Measurements from ENCODE around the gene IL12B. TPM values are rescaled to one million over a fixed set of nuclear protein-coding genes. Genes with fewer than 3 reads are reported as not detected.

IL12B gene
- total RNA-seq (2022; extraction: Qiagen RNA extraction): 0.03 to 0.11 TPM (median 0.07 TPM) in 5 replicates

DNA sequence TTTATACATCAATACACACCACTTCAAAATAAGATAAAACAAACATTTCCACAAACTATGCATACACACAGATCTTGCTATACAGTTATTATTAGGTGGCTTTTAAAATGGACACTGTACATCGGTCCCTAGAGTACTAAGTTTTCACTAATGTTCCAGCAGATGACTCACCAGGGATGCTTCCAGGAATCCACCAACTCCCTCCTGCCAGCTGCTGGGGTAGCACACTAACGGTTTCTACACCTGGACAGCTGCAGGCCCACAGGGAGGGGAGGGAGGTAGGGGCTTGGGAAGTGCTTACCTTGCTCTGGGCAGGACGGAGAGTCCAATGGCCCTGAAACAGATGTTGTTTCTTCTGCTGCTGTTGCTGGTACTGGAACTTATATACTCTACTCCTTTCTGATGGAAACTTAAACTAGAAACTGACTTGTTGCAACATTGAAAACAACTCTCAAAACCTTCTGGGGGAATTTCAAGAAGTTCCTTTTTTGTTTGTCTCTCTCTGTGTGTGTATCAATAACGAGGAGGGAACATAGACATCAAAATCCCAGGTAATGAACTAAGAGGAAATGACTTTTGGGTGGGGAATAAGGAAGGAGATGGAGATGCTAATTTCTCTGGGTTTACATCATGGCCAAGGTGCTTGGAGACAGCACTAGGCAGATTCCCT lies at the start of gene IL12B:
Gene IL12B, minus strand, starts transcription at position 357 of the 670 bp plus-strand sequence. CDS start 3,705 bp downstream, outside the sequence.

Other genes starting within 250 kb of the IL12B start
- 0.37 to 0.52 TPM (median 0.39 TPM) in 5 replicates for gene EBF1, start 230.6 kb downstream of the IL12B start, total RNA-seq (2022; extraction: Qiagen RNA extraction)
- 124 to 138 TPM (median 129 TPM) in 5 replicates for gene RNF145, start 120.9 kb downstream of the IL12B start, total RNA-seq (2022; extraction: Qiagen RNA extraction)
- 32.0 to 39.6 TPM (median 33.9 TPM) in 5 replicates for gene UBLCP1, start 67.2 kb downstream of the IL12B start, total RNA-seq (2022; extraction: Qiagen RNA extraction)